Activated CD8-positive, alpha-beta memory T cell treated with anti-CD3 and anti-CD28 coated beads for 4 hours (primary cell): ENCODE data around the gene LRRC3C.

Experiments used
- DNase-seq, 2 donors: peaks; one replicate each; pipeline ENCODE4 v3.0.0-alpha.2; 2020; ENCODE audit warnings: low read depth in 2 of 2

LRRC3C gene

DNA sequence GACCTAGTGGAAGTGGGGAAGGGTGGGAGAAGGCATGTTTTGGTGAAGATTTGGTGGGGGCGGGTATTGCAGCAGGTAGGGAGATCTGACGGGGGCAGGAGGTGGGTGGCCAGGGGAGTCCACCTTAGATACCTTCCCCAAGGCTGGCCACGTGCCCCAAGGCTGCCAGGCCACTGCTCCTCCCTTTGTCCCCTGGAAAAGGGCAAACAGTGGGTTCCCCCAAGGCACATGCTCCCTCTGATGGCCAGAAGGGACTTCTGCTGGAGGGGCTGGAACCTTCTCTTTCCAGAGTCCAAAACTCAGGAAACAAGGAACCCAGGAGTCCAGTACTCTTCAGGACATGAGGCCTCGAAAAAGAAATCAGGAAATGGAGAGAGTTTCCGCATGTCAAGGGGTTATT is 46.9 kb downstream of the LRRC3C start:
- no peak for DNase-seq

DNA sequence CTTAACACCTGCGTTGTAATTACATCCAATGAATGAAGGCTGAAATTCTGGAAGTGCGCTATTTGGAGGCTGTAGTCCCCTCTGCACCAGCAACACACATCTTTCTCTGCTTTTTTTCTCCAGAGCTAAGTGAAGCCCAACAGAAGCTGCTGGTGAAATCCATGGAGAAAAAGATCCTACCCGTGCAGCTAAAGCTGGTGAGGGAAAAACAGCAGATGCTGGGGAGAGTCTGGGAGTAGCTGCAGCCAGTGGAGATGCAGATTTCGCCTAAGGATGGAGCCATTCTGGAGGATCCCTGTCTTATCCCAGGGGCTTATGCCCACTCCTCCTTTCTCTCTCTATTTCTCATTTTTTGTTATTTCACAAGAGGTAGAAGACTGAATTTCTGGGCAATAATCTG is 48.3 kb downstream of the LRRC3C start:
- DNase-seq = no peak

- no peak for DNase-seq
Observed at GRCh38 chr17:39979016-39979670, 51.6 kb downstream of the LRRC3C start.

- DNase-seq = no peak
Observed at GRCh38 chr17:39979893-39980350, 52.4 kb downstream of the LRRC3C start.

DNA sequence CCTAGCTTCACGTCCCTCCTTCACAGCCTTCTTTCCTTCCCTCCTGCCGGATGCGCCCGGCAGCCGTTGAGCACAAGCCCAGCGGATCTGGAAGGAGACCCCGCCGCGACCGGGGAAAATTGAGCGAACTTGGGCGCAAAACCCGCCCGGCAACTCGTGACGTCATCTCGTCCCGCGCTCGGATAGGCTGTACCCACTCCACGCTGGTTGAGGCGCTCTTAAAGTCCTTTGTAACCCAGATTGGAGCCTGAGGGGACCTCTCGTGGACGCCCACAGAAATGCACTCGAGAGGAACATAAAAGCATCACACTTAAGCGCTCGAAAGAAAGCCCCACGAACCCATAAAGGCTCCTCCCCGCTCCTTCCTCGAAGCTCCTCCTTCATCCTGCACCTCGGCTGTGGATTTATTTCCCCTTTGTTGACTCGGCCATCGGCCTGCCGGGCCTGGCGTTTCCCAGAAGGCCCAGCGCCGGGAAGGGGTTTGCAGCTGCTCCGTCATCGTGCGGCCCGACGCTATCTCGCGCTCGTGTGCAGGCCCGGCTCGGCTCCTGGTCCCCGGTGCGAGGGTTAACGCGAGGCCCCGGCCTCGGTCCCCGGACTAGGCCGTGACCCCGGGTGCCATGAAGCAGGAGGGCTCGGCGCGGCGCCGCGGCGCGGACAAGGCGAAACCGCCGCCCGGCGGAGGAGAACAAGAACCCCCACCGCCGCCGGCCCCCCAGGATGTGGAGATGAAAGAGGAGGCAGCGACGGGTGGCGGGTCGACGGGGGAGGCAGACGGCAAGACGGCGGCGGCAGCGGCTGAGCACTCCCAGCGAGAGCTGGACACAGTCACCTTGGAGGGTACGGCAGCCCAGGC is 53.0 kb downstream of the LRRC3C start, which contains the start of gene PSMD3:
Gene PSMD3, plus strand, starts transcription at position 457 of the 856 bp plus-strand sequence. Its CDS starts 164 bp downstream, at position 621.
- DNase-seq = peak; percentile 93 to 96

- no peak for DNase-seq
Observed at GRCh38 chr17:39981207-39981741, 53.7 kb downstream of the LRRC3C start.

DNA sequence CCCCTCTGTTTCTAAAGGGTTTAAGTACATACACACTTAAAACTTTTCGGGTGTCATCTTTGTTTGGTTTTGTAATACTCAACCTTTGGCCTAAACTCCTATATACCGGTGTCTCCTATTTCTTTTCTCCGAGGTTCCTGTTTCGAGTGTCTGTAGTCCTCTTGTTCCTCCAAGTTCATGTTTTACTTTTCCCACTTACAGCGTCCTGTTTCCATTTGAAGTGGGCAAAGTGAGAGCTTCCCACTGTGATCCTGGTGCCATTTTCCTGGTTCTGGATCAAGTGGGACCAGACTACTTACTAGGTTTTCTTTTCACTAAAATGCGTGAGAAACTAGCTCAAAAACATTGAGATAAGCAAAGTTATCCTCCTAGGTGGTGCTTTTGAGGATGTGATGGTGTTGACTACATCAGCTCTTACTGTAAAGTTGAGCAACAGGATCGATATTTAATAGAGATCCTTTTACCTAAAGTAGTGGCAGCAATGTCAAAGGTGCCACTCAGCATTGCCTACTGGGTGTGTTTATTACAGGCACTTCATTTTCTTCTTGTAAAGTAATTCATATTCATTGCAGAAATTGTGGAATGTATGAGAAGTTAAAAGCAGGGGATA is 54.3 kb downstream of the LRRC3C start:
- no peak for DNase-seq

DNA sequence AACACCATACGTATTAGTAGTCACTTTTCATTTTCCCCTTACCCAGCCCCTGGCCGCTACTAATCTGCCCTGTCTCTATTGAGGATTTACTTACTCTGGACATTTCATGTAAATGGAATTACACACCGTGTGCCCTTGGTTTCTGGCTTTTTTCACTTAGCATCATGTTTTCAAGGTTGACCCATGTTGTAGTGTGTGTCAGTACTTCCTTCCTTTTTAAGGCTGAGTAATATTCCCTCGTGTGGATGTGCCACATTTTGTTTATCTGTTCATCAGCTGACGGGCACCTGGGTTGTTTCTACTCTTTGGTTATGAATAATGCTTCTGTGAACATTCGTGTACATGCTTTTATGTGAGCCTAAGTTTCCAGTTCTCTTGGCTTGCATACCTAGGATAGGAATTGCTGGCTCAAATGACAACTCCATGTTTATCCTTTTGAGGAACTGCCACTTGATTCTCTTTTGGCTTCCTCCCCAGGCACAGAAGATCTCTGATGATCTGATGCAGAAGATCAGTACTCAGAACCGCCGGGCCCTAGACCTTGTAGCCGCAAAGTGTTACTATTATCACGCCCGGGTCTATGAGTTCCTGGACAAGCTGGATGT is 60.8 kb downstream of the LRRC3C start:
- no peak for DNase-seq

DNA sequence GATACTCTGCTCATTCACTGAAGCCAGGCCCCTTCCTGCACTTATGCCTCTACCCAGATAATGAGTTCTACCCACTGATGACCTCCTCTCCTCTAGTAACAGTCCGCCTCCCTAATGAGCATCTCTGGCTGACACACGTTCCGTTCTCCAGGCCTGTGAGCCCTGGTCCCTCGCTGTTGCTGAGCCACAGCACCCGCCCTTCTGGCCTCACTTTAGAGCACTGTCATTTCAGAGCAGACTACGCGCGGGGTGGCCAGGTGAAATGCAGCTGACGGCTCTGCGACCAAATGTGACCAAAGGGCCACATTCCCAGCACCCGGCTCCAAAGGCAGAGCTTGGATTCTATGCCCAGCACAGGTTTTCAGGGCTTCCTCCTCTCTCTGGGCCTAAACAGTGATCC is 66.9 kb downstream of the LRRC3C start:
- no peak for DNase-seq
